Endothelial cell of umbilical vein (primary cell): ENCODE data around the gene TFDP1.

ENCODE experiments used
- EZH2 ChIP-seq: IDR thresholded peaks from 2 replicates; pipeline ENCODE4 v1.6.1; 2012; ENCODE audit warnings: borderline replicate concordance, low read depth, mild to moderate bottlenecking, moderate library complexity, low read length, inconsistent platforms; ENCODE audit not compliant: severe bottlenecking
- GATA2 ChIP-seq: IDR thresholded peaks from 2 replicates; pipeline ENCODE4 v1.7.0; 2011; ENCODE audit warnings: low read depth, mild to moderate bottlenecking, moderate library complexity, mixed read lengths, low read length; ENCODE audit not compliant: insufficient read length, insufficient read depth
- JUN ChIP-seq: IDR thresholded peaks from 2 replicates; pipeline ENCODE4 v1.6.1; 2011; ENCODE audit warnings: borderline replicate concordance, low read depth; ENCODE audit not compliant: insufficient read length, insufficient read depth
- MYC ChIP-seq: IDR thresholded peaks from one replicate; pipeline ENCODE4 v1.6.1; 2011; ENCODE audit warnings: mild to moderate bottlenecking, low read depth, low read length
- POLR2A ChIP-seq: IDR thresholded peaks from 2 replicates; pipeline ENCODE4 v1.6.1; 2012; ENCODE audit warnings: low read depth, mild to moderate bottlenecking, control low read depth, low read length
- POLR2AphosphoS5 ChIP-seq: IDR thresholded peaks from 2 replicates; pipeline ENCODE4 v1.6.1; 2012; ENCODE audit warnings: low read depth, mild to moderate bottlenecking, control low read depth, low read length, moderate library complexity; ENCODE audit not compliant: insufficient read depth
- TF ChIP-seq, protein P1 (sequence below), 2 donors: IDR thresholded peaks; 1 replicate in 1 of 2; 2 replicates in 1 of 2; pipeline ENCODE4 v1.5.1; 2011; ENCODE audit warnings: low read length in 2 of 2, mild to moderate bottlenecking in 2 of 2, moderate library complexity in 2 of 2, control low read depth in 1 of 2, inconsistent platforms in 1 of 2, low read depth in 1 of 2; ENCODE audit not compliant: insufficient read depth in 1 of 2; ENCODE audit errors: extremely low read depth in 1 of 2
- TF ChIP-seq, protein P2 (sequence below): IDR thresholded peaks from 2 replicates; pipeline ENCODE4 v1.6.1; 2011; ENCODE audit not compliant: insufficient read depth, insufficient read length

DNA sequence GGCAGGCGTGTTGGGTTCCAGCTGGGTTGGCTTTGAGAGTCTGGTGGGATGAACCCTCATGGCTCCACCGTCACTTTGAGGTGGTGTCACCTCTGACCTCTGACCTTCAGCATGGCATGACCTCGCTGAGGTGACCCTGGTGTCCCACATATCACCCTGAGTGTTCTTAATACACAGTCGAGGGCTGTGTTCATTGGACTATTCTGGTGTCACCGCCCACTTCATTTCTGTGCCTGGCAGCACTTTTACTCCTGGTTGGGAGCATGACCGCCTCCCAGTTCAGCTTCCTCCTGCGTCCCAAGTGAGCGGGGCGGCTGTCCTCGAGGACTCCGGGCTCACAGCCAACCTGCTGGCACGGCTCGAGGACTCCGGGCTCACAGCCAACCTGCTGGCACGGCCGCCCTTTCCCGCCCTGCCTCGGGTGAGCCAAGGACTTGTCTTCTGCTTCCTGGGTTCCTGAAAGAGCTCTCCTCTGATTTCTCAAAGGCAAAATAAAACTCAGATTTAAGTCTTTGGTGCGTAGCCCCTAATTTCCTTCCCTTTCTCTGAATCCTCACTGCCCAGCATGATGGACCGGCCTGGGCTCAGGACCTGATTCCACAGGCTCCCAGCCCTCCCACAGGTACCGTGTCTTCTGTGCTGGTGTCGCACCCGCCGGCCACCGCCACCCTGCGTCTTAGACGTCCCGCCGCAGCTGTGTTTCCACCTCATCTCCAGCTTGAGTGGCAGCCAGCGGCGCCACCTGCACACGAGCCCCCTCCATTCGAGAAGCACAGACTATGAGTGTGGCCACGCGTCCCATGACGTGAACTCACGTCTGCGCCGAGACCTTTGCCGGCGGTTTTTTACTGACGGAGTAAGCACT lies 63.0 kb downstream of the TFDP1 start:
- TF ChIP-seq, protein P1, sequence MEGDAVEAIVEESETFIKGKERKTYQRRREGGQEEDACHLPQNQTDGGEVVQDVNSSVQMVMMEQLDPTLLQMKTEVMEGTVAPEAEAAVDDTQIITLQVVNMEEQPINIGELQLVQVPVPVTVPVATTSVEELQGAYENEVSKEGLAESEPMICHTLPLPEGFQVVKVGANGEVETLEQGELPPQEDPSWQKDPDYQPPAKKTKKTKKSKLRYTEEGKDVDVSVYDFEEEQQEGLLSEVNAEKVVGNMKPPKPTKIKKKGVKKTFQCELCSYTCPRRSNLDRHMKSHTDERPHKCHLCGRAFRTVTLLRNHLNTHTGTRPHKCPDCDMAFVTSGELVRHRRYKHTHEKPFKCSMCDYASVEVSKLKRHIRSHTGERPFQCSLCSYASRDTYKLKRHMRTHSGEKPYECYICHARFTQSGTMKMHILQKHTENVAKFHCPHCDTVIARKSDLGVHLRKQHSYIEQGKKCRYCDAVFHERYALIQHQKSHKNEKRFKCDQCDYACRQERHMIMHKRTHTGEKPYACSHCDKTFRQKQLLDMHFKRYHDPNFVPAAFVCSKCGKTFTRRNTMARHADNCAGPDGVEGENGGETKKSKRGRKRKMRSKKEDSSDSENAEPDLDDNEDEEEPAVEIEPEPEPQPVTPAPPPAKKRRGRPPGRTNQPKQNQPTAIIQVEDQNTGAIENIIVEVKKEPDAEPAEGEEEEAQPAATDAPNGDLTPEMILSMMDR (IDR thresholded peaks at IDR 0.05; ENCODE audit: extremely low read depth in 1 of 2, insufficient read depth in 1 of 2, low read depth in 1 of 2, low read length in 2 of 2): no peak
- TF ChIP-seq POLR2A (no peak), POLR2AphosphoS5 (peak; percentile 23), EZH2 (no peak), GATA2 (no peak), MYC (no peak), JUN (no peak)
- TF ChIP-seq, protein P2, sequence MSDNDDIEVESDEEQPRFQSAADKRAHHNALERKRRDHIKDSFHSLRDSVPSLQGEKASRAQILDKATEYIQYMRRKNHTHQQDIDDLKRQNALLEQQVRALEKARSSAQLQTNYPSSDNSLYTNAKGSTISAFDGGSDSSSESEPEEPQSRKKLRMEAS: no peak
